Left ventricle myocardium inferior (tissue), 1 donor: ENCODE measurements around the gene STYXL1. TPM values are rescaled to one million over a fixed set of nuclear protein-coding genes. Genes with fewer than 3 reads are reported as not detected.
A peak's percentile ranks its signal among the peaks of the same experiment; 100 is the strongest.
"Not testable (repeated sequence)": the region's sequence is repeated elsewhere in the genome, so short reads cannot be mapped to it uniquely, and the experiment has no call there.

Experiments
- DNase-seq: peaks from one replicate; pipeline ENCODE4 v3.0.0-alpha.2; 2020
- H3K27ac ChIP-seq: fragments of 200-600 bp; replicated peaks from 2 replicates; pipeline ENCODE4 v1.8.0; 2021
- H3K27me3 ChIP-seq: fragments of 200-600 bp; 2 replicates; pipeline ENCODE4 v1.8.0; 2021; ENCODE audit warnings: low read depth
- H3K36me3 ChIP-seq: fragments of 200-600 bp; 2 replicates; pipeline ENCODE4 v1.8.0; 2021
- H3K4me1 ChIP-seq: fragments of 200-600 bp; 2 replicates; pipeline ENCODE4 v1.8.0; 2021
- H3K4me3 ChIP-seq: fragments of 200-600 bp; 2 replicates; pipeline ENCODE4 v1.8.0; 2021; ENCODE audit warnings: mild to moderate bottlenecking, moderate library complexity
- H3K9me3 ChIP-seq: fragments of 200-600 bp; replicated peaks from 2 replicates; pipeline ENCODE4 v1.8.0; 2021
- CTCF ChIP-seq: fragments of 200-600 bp; IDR thresholded peaks from 2 replicates; pipeline ENCODE4 v1.8.0; 2021; ENCODE audit warnings: antibody characterized with exemption, mild to moderate bottlenecking, borderline replicate concordance
- intact Hi-C: fragments of 100-400 bp; cut with micrococcal nuclease; formaldehyde crosslinking; loops from one replicate; pipeline ENCODE4 v1.11.0; 2022
- total RNA-seq: library from RNA; stranded (reverse); fragmentation: NEBNext Ultra II Directional; extraction: Animal tissue kit (Norgen Biotek cat#: 25700); gene quantifications from one replicate; pipeline ENCODE4 v1.2.1, GENCODE V29; 2021
- donor health status: DM: no; HTN: yes; CAD: no; lungs with severe emphysema.

Gene STYXL1
- total RNA-seq, 1 donor from 2014 or later = 22.2 TPM

GRCh38 chr7:76031964-76032363 lies 15.8 kb downstream of the STYXL1 start:
- DNase-seq = no peak
- intact Hi-C loops = no loop called here
- H3K4me1 ChIP-seq = peaks cover under 1% of the 10 kb centered on the region

GRCh38 chr7:76029682-76030081 lies 18.1 kb downstream of the STYXL1 start:
- DNase-seq, H3K9me3 ChIP-seq, H3K4me1 ChIP-seq, H3K27me3 ChIP-seq, H3K4me3 ChIP-seq, H3K27ac ChIP-seq, intact Hi-C loops: not testable (repeated sequence)
- peaks cover 22% of the 10 kb centered on the region for H3K36me3 ChIP-seq

More at GRCh38 chr7:76031964-76032363, 15.8 kb downstream of the STYXL1 start:
- Histone ChIP-seq H3K27ac (no peak overlapping the region), H3K27me3 (no peaks in the 10 kb centered on the region), H3K9me3 (no peaks in the 10 kb centered on the region), H3K36me3 (peaks cover 15% of the 10 kb centered on the region), H3K4me3 (no peak overlapping the region)
- no peak for TF ChIP-seq CTCF

GRCh38 chr7:76023002-76023401 lies 24.8 kb downstream of the STYXL1 start:
- H3K4me1 ChIP-seq = peaks cover 15% of the 10 kb centered on the region
- no peak for TF ChIP-seq CTCF
- H3K36me3 ChIP-seq = peaks cover 31% of the 10 kb centered on the region
- no peak overlapping the region for H3K27ac ChIP-seq
- H3K9me3 ChIP-seq = no peaks in the 10 kb centered on the region
- no peaks in the 10 kb centered on the region for H3K27me3 ChIP-seq
- DNase-seq = no peak
- intact Hi-C loops = no loop called here
- no peak overlapping the region for H3K4me3 ChIP-seq

- DNase-seq = no peak
- TF ChIP-seq CTCF = no peak
- Histone ChIP-seq H3K27ac (no peak overlapping the region), H3K36me3 (peaks cover 30% of the 10 kb centered on the region), H3K4me3 (no peak overlapping the region), H3K4me1 (peaks cover 15% of the 10 kb centered on the region), H3K9me3 (no peaks in the 10 kb centered on the region), H3K27me3 (no peaks in the 10 kb centered on the region)
- intact Hi-C loops = no loop called here
Measured at GRCh38 chr7:76022026-76022780, 25.6 kb downstream of the STYXL1 start.

- no peaks in the 10 kb centered on the region for H3K9me3 ChIP-seq
- no peak overlapping the region for H3K4me3 ChIP-seq
- intact Hi-C loops = no loop called here
- no peaks in the 10 kb centered on the region for H3K27me3 ChIP-seq
- no peak overlapping the region for H3K27ac ChIP-seq
- peaks cover 15% of the 10 kb centered on the region for H3K4me1 ChIP-seq
- TF ChIP-seq CTCF = peak; percentile 95
- DNase-seq = peak; percentile 76
- H3K36me3 ChIP-seq = peaks cover 21% of the 10 kb centered on the region
Measured at GRCh38 chr7:76020031-76020714, 27.6 kb downstream of the STYXL1 start.

- not testable (repeated sequence) for H3K27me3 ChIP-seq, H3K27ac ChIP-seq, H3K9me3 ChIP-seq, DNase-seq, H3K4me3 ChIP-seq
- Histone ChIP-seq H3K36me3 (peaks cover 21% of the 10 kb centered on the region), H3K4me1 (peaks cover 15% of the 10 kb centered on the region)
- intact Hi-C loops = loop anchor here (2.0 kb wide), 1 partner anchor 152 kb away; no protein-coding TSS in a partner anchor
Measured at GRCh38 chr7:76018520-76018919, 29.3 kb downstream of the STYXL1 start.
